A673 (cell line): Measurements from ENCODE around the gene HMGN3. TPM values are rescaled to one million over a fixed set of nuclear protein-coding genes. Genes with fewer than 3 reads are reported as not detected.

Experiments
- BruUV-seq: library from RNA; stranded (reverse); fragments of 400-500 nt; replicated peaks from 2 replicates; lab custom pipeline; 2021; lab: Mats Ljungman, UMichigan
- CTCF ChIA-PET: fragments of 300-600 bp; sonication (Branson Sonifier 250); formaldehyde crosslinking; loops from one replicate; lab custom pipeline; 2022; ENCODE audit warnings: antibody characterized with exemption; lab: Charles Lee
- POLR2A ChIA-PET: fragments of 300-600 bp; sonication (Branson Sonifier 250); formaldehyde crosslinking; loops from one replicate; lab custom pipeline; 2022; ENCODE audit warnings: antibody characterized with exemption; ENCODE audit not compliant: low non-redundant PET; lab: Charles Lee
- DNase-seq: peaks from one replicate; pipeline ENCODE4 v3.0.0-alpha.2; 2015; ENCODE audit warnings: low spot score
- H3K27ac ChIP-seq: fragments of 200-600 bp; sonication (generic); 2 replicates; pipeline ENCODE4 v1.5.1; 2016; ENCODE audit warnings: mixed run types, low read depth, mild to moderate bottlenecking, mixed read lengths, antibody characterized with exemption, low read length; ENCODE audit not compliant: poor library complexity, severe bottlenecking
- H3K27me3 ChIP-seq: fragments of 200-600 bp; sonication (generic); replicated peaks from 2 replicates; pipeline ENCODE4 v1.6.1; 2017; ENCODE audit warnings: mixed run types, low read depth, mild to moderate bottlenecking, mixed read lengths, antibody characterized with exemption, low read length; ENCODE audit not compliant: insufficient read depth, poor library complexity
- H3K36me3 ChIP-seq: fragments of 200-600 bp; sonication (generic); 2 replicates; pipeline ENCODE4 v1.6.1; 2016; ENCODE audit warnings: mixed run types, mild to moderate bottlenecking, mixed read lengths, antibody characterized with exemption, low read length; ENCODE audit not compliant: insufficient read depth, poor library complexity, severe bottlenecking
- H3K4me1 ChIP-seq: fragments of 200-600 bp; sonication (generic); 2 replicates; pipeline ENCODE4 v1.6.1; 2017; ENCODE audit warnings: mixed run types, mild to moderate bottlenecking, mixed read lengths, antibody characterized with exemption, low read length; ENCODE audit not compliant: insufficient read depth, poor library complexity, severe bottlenecking
- H3K4me3 ChIP-seq: fragments of 200-600 bp; sonication (generic); 2 replicates; pipeline ENCODE4 v1.5.1; 2016; ENCODE audit warnings: low read depth, mixed run types, mild to moderate bottlenecking, mixed read lengths, low read length; ENCODE audit not compliant: poor library complexity, severe bottlenecking
- H3K9me3 ChIP-seq: fragments of 200-600 bp; sonication (generic); 2 replicates; pipeline ENCODE4 v1.6.1; 2016; ENCODE audit warnings: mixed run types, low read depth, mild to moderate bottlenecking, mixed read lengths, antibody characterized with exemption, low read length; ENCODE audit not compliant: poor library complexity, severe bottlenecking
- CTCF ChIP-seq: fragments of 300-800, 200-600 bp; sonication (generic); conservative IDR thresholded peaks from 2 replicates; pipeline ENCODE4 v1.5.1; 2017; ENCODE audit warnings: low read depth, mild to moderate bottlenecking, antibody characterized with exemption, low read length, moderate library complexity, mixed read lengths
- EZH2 ChIP-seq: fragments of 200-600 bp; sonication (generic); IDR thresholded peaks from 2 replicates; pipeline ENCODE4 v1.6.1; 2017; ENCODE audit warnings: borderline replicate concordance, low read depth, mild to moderate bottlenecking, mixed read lengths, antibody characterized with exemption, low read length; ENCODE audit not compliant: poor library complexity, severe bottlenecking
- intact Hi-C: fragments of 100-400 bp; cut with micrococcal nuclease; formaldehyde crosslinking; loops from one replicate; pipeline ENCODE4 v1.10.0; 2022; ENCODE audit not compliant: unreplicated experiment
- total RNA-seq: library from RNA; stranded (reverse); gene quantifications from 2 replicates; pipeline ENCODE4 v1.2.3, GENCODE V29; 2021

Gene HMGN3
- total RNA-seq, 1 experiment from 2014 or later: 83.8 TPM

GRCh38 chr6:79230149-79230548, 4.3 kb downstream of the HMGN3 start:
- no peaks in the 10 kb centered on the region for H3K36me3 ChIP-seq
- no TSS peak for BruUV-seq
- no peak overlapping the region for H3K4me3 ChIP-seq
- TF ChIP-seq CTCF: no peak
- TF ChIP-seq EZH2: no peak
- ChIA-PET POLR2A (no interaction called here), CTCF (no interaction called here)
- DNase-seq: peak; percentile 14
- H3K27ac ChIP-seq: no peak overlapping the region
- H3K27me3 ChIP-seq: no peaks in the 10 kb centered on the region
- intact Hi-C loops: loop anchor here (5.0 kb wide), 1 partner anchor 307 kb away; the partner anchor contains the start of gene LCA5
- peaks cover 11% of the 10 kb centered on the region for H3K4me1 ChIP-seq
- no peaks in the 10 kb centered on the region for H3K9me3 ChIP-seq

GRCh38 chr6:79227445-79227844, 7.0 kb downstream of the HMGN3 start:
- no peak overlapping the region for H3K27ac ChIP-seq
- no peaks in the 10 kb centered on the region for H3K27me3 ChIP-seq
- H3K4me1 ChIP-seq: peaks cover 7% of the 10 kb centered on the region
- no peaks in the 10 kb centered on the region for H3K9me3 ChIP-seq
- no peak for DNase-seq
- intact Hi-C loops: no loop called here
- no TSS peak for BruUV-seq
- ChIA-PET CTCF (no interaction called here), POLR2A (no interaction called here)
- TF ChIP-seq CTCF: no peak
- no peak for TF ChIP-seq EZH2
- H3K4me3 ChIP-seq: no peak overlapping the region
- no peaks in the 10 kb centered on the region for H3K36me3 ChIP-seq

GRCh38 chr6:79226660-79227059, 7.8 kb downstream of the HMGN3 start:
- Histone ChIP-seq H3K4me3 (no peak overlapping the region), H3K9me3 (no peaks in the 10 kb centered on the region), H3K27ac (no peak overlapping the region), H3K27me3 (no peaks in the 10 kb centered on the region), H3K36me3 (no peaks in the 10 kb centered on the region), H3K4me1 (peaks cover 7% of the 10 kb centered on the region)
- BruUV-seq: no TSS peak
- POLR2A ChIA-PET: no interaction called here
- CTCF ChIA-PET: no interaction called here
- DNase-seq: no peak
- TF ChIP-seq EZH2: no peak
- no peak for TF ChIP-seq CTCF
- intact Hi-C loops: no loop called here
